Measurements from ENCODE around the gene KCND3. TPM values are rescaled to one million over a fixed set of nuclear protein-coding genes. Genes with fewer than 3 reads are reported as not detected.

The KCND3 gene
- total RNA-seq, 1 donor from 2014 or later = not detected

- DNase-seq (ENCODE audit: low read depth) = no peak
Measured at GRCh38 chr1:111827946-111828345, 161.5 kb downstream of the KCND3 start.

GRCh38 chr1:111826278-111826677 lies 163.2 kb downstream of the KCND3 start:
- DNase-seq (ENCODE audit: low read depth) = no peak
- TF ChIP-seq CTCF (conservative IDR thresholded peaks at IDR 0.05; ENCODE audit: low read depth, low read length) = no peak
- H3K4me3 ChIP-seq (ENCODE audit: low read depth, low read length) = no peak overlapping the region

More at GRCh38 chr1:111827946-111828345, 161.5 kb downstream of the KCND3 start:
- no peak overlapping the region for H3K4me3 ChIP-seq (ENCODE audit: low read depth, low read length)
- no peak for TF ChIP-seq CTCF (conservative IDR thresholded peaks at IDR 0.05; ENCODE audit: low read depth, low read length)

- H3K4me3 ChIP-seq (ENCODE audit: low read depth, low read length) = no peak overlapping the region
- no peak for TF ChIP-seq CTCF (conservative IDR thresholded peaks at IDR 0.05; ENCODE audit: low read depth, low read length)
- no peak for DNase-seq (ENCODE audit: low read depth)
Measured at GRCh38 chr1:111825217-111825616, 164.3 kb downstream of the KCND3 start.

- no peak for TF ChIP-seq CTCF (conservative IDR thresholded peaks at IDR 0.05; ENCODE audit: low read depth, low read length)
- H3K4me3 ChIP-seq (ENCODE audit: low read depth, low read length) = no peak overlapping the region
- no peak for DNase-seq (ENCODE audit: low read depth)
Measured at GRCh38 chr1:111822138-111822537, 167.3 kb downstream of the KCND3 start.

- DNase-seq (ENCODE audit: low read depth) = no peak
- H3K4me3 ChIP-seq (ENCODE audit: low read depth, low read length) = no peak overlapping the region
- no peak for TF ChIP-seq CTCF (conservative IDR thresholded peaks at IDR 0.05; ENCODE audit: low read depth, low read length)
Measured at GRCh38 chr1:111821121-111821745, 168.2 kb downstream of the KCND3 start.

- no peak for DNase-seq (ENCODE audit: low read depth)
- H3K4me3 ChIP-seq (ENCODE audit: low read depth, low read length) = no peak overlapping the region
- TF ChIP-seq CTCF (conservative IDR thresholded peaks at IDR 0.05; ENCODE audit: low read depth, low read length) = no peak
Measured at GRCh38 chr1:111819566-111820263, 169.8 kb downstream of the KCND3 start.

- DNase-seq (ENCODE audit: low read depth) = no peak
- H3K4me3 ChIP-seq (ENCODE audit: low read depth, low read length) = no peak overlapping the region
- no peak for TF ChIP-seq CTCF (conservative IDR thresholded peaks at IDR 0.05; ENCODE audit: low read depth, low read length)
Measured at GRCh38 chr1:111818546-111818945, 170.9 kb downstream of the KCND3 start.
